CD8-positive, alpha-beta memory T cell (primary cell): ENCODE data around the gene CCDC38. TPM values are rescaled to one million over a fixed set of nuclear protein-coding genes. Genes with fewer than 3 reads are reported as not detected.
A peak's percentile ranks its signal among the peaks of the same experiment; 100 is the strongest.

Experiments used
- CTCF ChIA-PET: fragments of 350-600 bp; sonication (Branson Sonifier 250); formaldehyde crosslinking; loops from one replicate; lab custom pipeline; 2021; ENCODE audit warnings: antibody characterized with exemption; lab: Charles Lee
- POLR2A ChIA-PET: fragments of 350-600 bp; sonication (Branson Sonifier 250); formaldehyde crosslinking; loops from one replicate; lab custom pipeline; 2021; ENCODE audit warnings: antibody characterized with exemption; lab: Charles Lee
- DNase-seq, 5 donors: peaks; one replicate each; pipeline versions ENCODE4 v3.0.0 to v3.0.0-alpha.2; 2020 to 2022; ENCODE audit warnings: mixed read lengths in 1 of 5
- H3K27ac ChIP-seq: one replicate; pipeline ENCODE4 v1.7.0; 2013; ENCODE audit warnings: low read depth, mild to moderate bottlenecking, low read length, moderate library complexity
- H3K27me3 ChIP-seq: 2 replicates; pipeline ENCODE4 v1.7.0; 2013; ENCODE audit warnings: low read length, mild to moderate bottlenecking; ENCODE audit not compliant: insufficient read depth, poor library complexity, severe bottlenecking
- H3K36me3 ChIP-seq: 2 replicates; pipeline ENCODE4 v1.7.0; 2013; ENCODE audit warnings: mild to moderate bottlenecking, low read length, moderate library complexity; ENCODE audit not compliant: insufficient read depth
- H3K4me1 ChIP-seq: 2 replicates; pipeline ENCODE4 v1.7.0; 2013; ENCODE audit warnings: mild to moderate bottlenecking, low read length, moderate library complexity; ENCODE audit not compliant: insufficient read depth
- H3K4me3 ChIP-seq: 2 replicates; pipeline ENCODE4 v1.7.0; 2013; ENCODE audit warnings: mild to moderate bottlenecking, low read length
- H3K9me3 ChIP-seq: 2 replicates; pipeline ENCODE4 v1.7.0; 2013; ENCODE audit warnings: mild to moderate bottlenecking, low read length
- H3K27ac Mint-ChIP-seq, 8 donors: one replicate each; pipeline ENCODE4 v1.8.0; 2020 to 2021; ENCODE audit warnings: mixed read lengths in 8 of 8, mild to moderate bottlenecking in 6 of 8, inconsistent platforms in 3 of 8, moderate library complexity in 3 of 8
- H3K27me3 Mint-ChIP-seq, 2 donors: one replicate each; pipeline ENCODE4 v1.8.0; 2020 to 2021; ENCODE audit warnings: mixed read lengths in 2 of 2, mild to moderate bottlenecking in 1 of 2, moderate library complexity in 1 of 2
- H3K36me3 Mint-ChIP-seq, 3 donors: one replicate each; pipeline ENCODE4 v1.8.0; 2020 to 2021; ENCODE audit warnings: mixed read lengths in 3 of 3, inconsistent platforms in 1 of 3, mild to moderate bottlenecking in 1 of 3
- H3K4me1 Mint-ChIP-seq, 3 donors: one replicate each; pipeline ENCODE4 v1.8.0; 2020 to 2021; ENCODE audit warnings: mixed read lengths in 3 of 3, inconsistent platforms in 1 of 3, mild to moderate bottlenecking in 1 of 3
- H3K4me3 Mint-ChIP-seq, 7 donors: one replicate each; pipeline ENCODE4 v1.8.0; 2020 to 2021; ENCODE audit warnings: mixed read lengths in 7 of 7, mild to moderate bottlenecking in 6 of 7, moderate library complexity in 4 of 7, inconsistent platforms in 2 of 7
- H3K9me3 Mint-ChIP-seq, 5 donors: one replicate each; pipeline ENCODE4 v1.8.0; 2020 to 2022; ENCODE audit warnings: mixed read lengths in 5 of 5, mild to moderate bottlenecking in 3 of 5, moderate library complexity in 2 of 5, inconsistent platforms in 1 of 5
- polyA plus RNA-seq: library from polyadenylated mRNA; unstranded; fragments of 300-500 nt; fragmentation: Illumina TruSeq; gene quantifications from one replicate; pipeline ENCODE4 v1.2.3, GENCODE V29; 2021
- total RNA-seq, 2 experiments: library from RNA; stranded (reverse); gene quantifications; one replicate each; pipeline ENCODE4 v1.2.3, GENCODE V29; 2021

CCDC38 gene
- total and polyA plus RNA-seq, 3 experiments from 2014 or later = 0.24 to 0.46 TPM; not detected in 1

- Mint-ChIP-seq H3K27ac (no peak overlapping the region), H3K27me3 (no peaks in the 10 kb centered on the region), H3K36me3 (peaks cover 0 to 3% (median 0%) of the 10 kb centered on the region in 3 donors), H3K4me1 (no peaks in the 10 kb centered on the region), H3K4me3 (no peak overlapping the region), H3K9me3 (peaks cover 0 to 3% (median 0%) of the 10 kb centered on the region in 5 donors)
- Histone ChIP-seq H3K4me1 (no peaks in the 10 kb centered on the region), H3K27ac (no peak overlapping the region), H3K9me3 (peaks cover 4% of the 10 kb centered on the region), H3K27me3 (no peaks in the 10 kb centered on the region), H3K36me3 (no peaks in the 10 kb centered on the region), H3K4me3 (no peak overlapping the region)
- no peak for DNase-seq
- ChIA-PET CTCF (no interaction called here), POLR2A (no interaction called here)
These were observed 61.5 kb downstream of the CCDC38 start for GRCh38 chr12:95880895-95881294.

- Histone ChIP-seq H3K9me3 (no peaks in the 10 kb centered on the region), H3K27ac (no peak overlapping the region), H3K4me1 (no peaks in the 10 kb centered on the region), H3K27me3 (no peaks in the 10 kb centered on the region), H3K36me3 (no peaks in the 10 kb centered on the region), H3K4me3 (no peak overlapping the region)
- Mint-ChIP-seq H3K27me3 (no peaks in the 10 kb centered on the region), H3K27ac (no peak overlapping the region), H3K4me3 (no peak overlapping the region), H3K4me1 (peaks cover 0 to 2% (median 0%) of the 10 kb centered on the region in 3 donors), H3K36me3 (peaks cover 4 to 11% (median 9%) of the 10 kb centered on the region in 3 donors), H3K9me3 (no peaks in the 10 kb centered on the region)
- CTCF ChIA-PET = no interaction called here
- POLR2A ChIA-PET = no interaction called here
- no peak for DNase-seq
These were observed 64.8 kb downstream of the CCDC38 start for GRCh38 chr12:95877622-95878021.

- Mint-ChIP-seq H3K27me3 (no peaks in the 10 kb centered on the region), H3K4me1 (peaks cover 0 to 3% (median 0%) of the 10 kb centered on the region in 3 donors), H3K27ac (peak overlapping the region in 1 of 8 donors; percentile 4), H3K36me3 (peaks cover 8 to 30% (median 10%) of the 10 kb centered on the region in 3 donors), H3K9me3 (no peaks in the 10 kb centered on the region), H3K4me3 (no peak overlapping the region)
- Histone ChIP-seq H3K4me3 (no peak overlapping the region), H3K9me3 (no peaks in the 10 kb centered on the region), H3K27ac (no peak overlapping the region), H3K27me3 (no peaks in the 10 kb centered on the region), H3K4me1 (no peaks in the 10 kb centered on the region), H3K36me3 (no peaks in the 10 kb centered on the region)
- DNase-seq = no peak
- ChIA-PET CTCF (no interaction called here), POLR2A (no interaction called here)
These were observed 68.0 kb downstream of the CCDC38 start for GRCh38 chr12:95874452-95874851.

GRCh38 chr12:95870897-95871296 lies 71.5 kb downstream of the CCDC38 start:
- no peak overlapping the region for H3K4me3 Mint-ChIP-seq
- Histone ChIP-seq H3K27me3 (no peaks in the 10 kb centered on the region), H3K4me3 (no peak overlapping the region), H3K4me1 (no peaks in the 10 kb centered on the region), H3K36me3 (no peaks in the 10 kb centered on the region), H3K27ac (no peak overlapping the region), H3K9me3 (no peaks in the 10 kb centered on the region)
- DNase-seq = no peak
- H3K36me3 Mint-ChIP-seq = peaks cover 8 to 60% (median 15%) of the 10 kb centered on the region in 3 donors
- ChIA-PET POLR2A (no interaction called here), CTCF (no interaction called here)
- H3K9me3 Mint-ChIP-seq = no peaks in the 10 kb centered on the region
- no peak overlapping the region for H3K27ac Mint-ChIP-seq
- no peaks in the 10 kb centered on the region for H3K27me3 Mint-ChIP-seq
- H3K4me1 Mint-ChIP-seq = peaks cover 0 to 4% (median 0%) of the 10 kb centered on the region in 3 donors

GRCh38 chr12:95863337-95863736 lies 79.1 kb downstream of the CCDC38 start:
- peaks cover 22% of the 10 kb centered on the region for H3K4me1 ChIP-seq
- no peaks in the 10 kb centered on the region for H3K27me3 ChIP-seq
- no peaks in the 10 kb centered on the region for H3K9me3 Mint-ChIP-seq
- peaks cover 4 to 67% (median 25%) of the 10 kb centered on the region in 3 donors for H3K36me3 Mint-ChIP-seq
- H3K27me3 Mint-ChIP-seq = no peaks in the 10 kb centered on the region
- H3K36me3 ChIP-seq = peaks cover 13% of the 10 kb centered on the region
- H3K27ac Mint-ChIP-seq = no peak overlapping the region
- peaks cover 17 to 41% (median 19%) of the 10 kb centered on the region in 3 donors for H3K4me1 Mint-ChIP-seq
- H3K27ac ChIP-seq = no peak overlapping the region
- H3K4me3 ChIP-seq = no peak overlapping the region
- ChIA-PET POLR2A (no interaction called here), CTCF (no interaction called here)
- H3K9me3 ChIP-seq = no peaks in the 10 kb centered on the region
- peak overlapping the region in 1 of 7 donors; percentile 5 for H3K4me3 Mint-ChIP-seq
- no peak for DNase-seq

- DNase-seq = no peak
- Mint-ChIP-seq H3K27me3 (peaks cover 3% of the 10 kb centered on the region in 2 donors), H3K4me1 (peaks cover 17 to 41% (median 21%) of the 10 kb centered on the region in 3 donors), H3K27ac (no peak overlapping the region), H3K36me3 (peaks cover 4 to 56% (median 23%) of the 10 kb centered on the region in 3 donors), H3K4me3 (no peak overlapping the region), H3K9me3 (no peaks in the 10 kb centered on the region)
- CTCF ChIA-PET = no interaction called here
- POLR2A ChIA-PET = no interaction called here
- peaks cover 13% of the 10 kb centered on the region for H3K36me3 ChIP-seq
- no peak overlapping the region for H3K27ac ChIP-seq
- peaks cover 27% of the 10 kb centered on the region for H3K4me1 ChIP-seq
- no peaks in the 10 kb centered on the region for H3K9me3 ChIP-seq
- H3K27me3 ChIP-seq = no peaks in the 10 kb centered on the region
- H3K4me3 ChIP-seq = no peak overlapping the region
These were observed 80.4 kb downstream of the CCDC38 start for GRCh38 chr12:95862038-95862437.

GRCh38 chr12:95859947-95860850 lies 82.2 kb downstream of the CCDC38 start:
- no peaks in the 10 kb centered on the region for H3K9me3 ChIP-seq
- H3K27me3 Mint-ChIP-seq = peaks cover 3% of the 10 kb centered on the region in 2 donors
- H3K4me3 Mint-ChIP-seq = peak overlapping the region in 3 of 7 donors; percentile 13 to 46 (median 41)
- H3K36me3 Mint-ChIP-seq = peaks cover 4 to 42% (median 21%) of the 10 kb centered on the region in 3 donors
- peaks cover 27% of the 10 kb centered on the region for H3K4me1 ChIP-seq
- H3K27ac Mint-ChIP-seq = peak overlapping the region in 5 of 8 donors; percentile 20 to 65 (median 55)
- DNase-seq = no peak
- H3K27ac ChIP-seq = no peak overlapping the region
- H3K27me3 ChIP-seq = no peaks in the 10 kb centered on the region
- ChIA-PET CTCF (no interaction called here), POLR2A (interaction anchor here (0.7 kb wide), 1 partner anchor 539 kb away, joined by 4 read pairs; no protein-coding TSS in a partner anchor)
- peaks cover 17 to 40% (median 21%) of the 10 kb centered on the region in 3 donors for H3K4me1 Mint-ChIP-seq
- H3K9me3 Mint-ChIP-seq = no peaks in the 10 kb centered on the region
- peaks cover 13% of the 10 kb centered on the region for H3K36me3 ChIP-seq
- peak overlapping the region; percentile 83 for H3K4me3 ChIP-seq

GRCh38 chr12:95859344-95859816 lies 83.0 kb downstream of the CCDC38 start:
- peaks cover 3% of the 10 kb centered on the region in 2 donors for H3K27me3 Mint-ChIP-seq
- no peak overlapping the region for H3K4me3 Mint-ChIP-seq
- no peak overlapping the region for H3K27ac Mint-ChIP-seq
- Histone ChIP-seq H3K27ac (peak overlapping the region; percentile 85), H3K4me3 (peak overlapping the region; percentile 83), H3K36me3 (peaks cover 13% of the 10 kb centered on the region), H3K9me3 (no peaks in the 10 kb centered on the region), H3K4me1 (peaks cover 27% of the 10 kb centered on the region), H3K27me3 (no peaks in the 10 kb centered on the region)
- ChIA-PET CTCF (no interaction called here), POLR2A (interaction anchor here (1.1 kb wide), 1 partner anchor 84 kb away, joined by 6 read pairs; the partner anchor contains the start of gene AMDHD1)
- no peak for DNase-seq
- H3K36me3 Mint-ChIP-seq = peaks cover 4 to 36% (median 21%) of the 10 kb centered on the region in 3 donors
- H3K4me1 Mint-ChIP-seq = peaks cover 17 to 36% (median 21%) of the 10 kb centered on the region in 3 donors
- no peaks in the 10 kb centered on the region for H3K9me3 Mint-ChIP-seq
